Left hindlimb (tissue), 1 donor: Measurements from ENCODE around the gene TMEM89.
A peak's percentile ranks its signal among the peaks of the same experiment; 100 is the strongest.

Experiments
- DNase-seq: peaks from one replicate; pipeline ENCODE4 v3.0.0-alpha.2; 2018

The TMEM89 gene

DNA sequence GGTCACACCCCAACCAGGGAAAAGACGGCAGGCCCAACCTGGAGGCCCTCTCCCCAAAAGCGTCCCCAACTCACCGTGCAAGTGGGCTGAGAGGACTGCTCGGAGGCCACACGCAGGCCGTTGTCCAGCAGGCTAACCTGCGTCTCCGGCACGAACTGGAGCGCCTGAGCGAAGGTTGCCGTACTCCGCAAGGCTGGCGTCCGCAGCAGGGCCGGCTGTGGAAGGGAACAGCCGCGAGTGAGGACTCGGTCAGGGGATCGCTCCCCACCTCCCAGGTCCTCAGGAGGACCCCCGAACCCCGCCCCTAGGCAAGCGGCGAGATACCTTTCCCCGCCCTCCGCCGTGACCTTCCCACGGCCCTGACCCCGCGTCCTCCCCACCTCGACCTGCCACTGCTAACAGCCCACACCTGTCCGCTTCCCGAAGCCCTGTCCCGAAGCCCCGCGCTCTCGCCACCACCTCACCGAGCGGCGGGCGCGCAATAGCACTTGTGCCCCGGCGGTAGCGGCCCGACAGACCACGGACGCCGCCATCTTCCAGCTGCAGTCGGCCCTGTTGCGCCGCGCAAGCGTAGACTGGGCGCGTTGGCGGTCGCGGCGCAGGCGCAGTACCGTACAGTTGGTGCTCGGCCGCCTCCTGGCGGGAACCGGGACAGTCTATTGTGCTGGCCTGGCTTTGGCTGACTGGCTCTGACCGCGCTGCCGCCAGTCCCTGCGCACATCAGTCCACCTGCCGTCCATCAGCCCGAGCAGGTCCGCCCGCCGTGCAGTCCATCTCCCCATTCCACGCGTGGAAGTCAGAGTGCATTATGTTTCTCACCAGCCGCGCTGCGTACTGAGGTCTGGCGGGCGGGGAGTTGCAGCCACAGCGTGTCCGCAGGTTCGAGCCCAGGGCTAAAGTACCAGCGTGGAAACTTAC is 12.2 kb downstream of the TMEM89 start, which contains the start of gene UQCRC1:
Gene UQCRC1 (minus strand): TSS at position 559 of the 918 bp plus-strand sequence. CDS start 26 bp downstream, at position 533.
- peak; percentile 94 for DNase-seq

DNA sequence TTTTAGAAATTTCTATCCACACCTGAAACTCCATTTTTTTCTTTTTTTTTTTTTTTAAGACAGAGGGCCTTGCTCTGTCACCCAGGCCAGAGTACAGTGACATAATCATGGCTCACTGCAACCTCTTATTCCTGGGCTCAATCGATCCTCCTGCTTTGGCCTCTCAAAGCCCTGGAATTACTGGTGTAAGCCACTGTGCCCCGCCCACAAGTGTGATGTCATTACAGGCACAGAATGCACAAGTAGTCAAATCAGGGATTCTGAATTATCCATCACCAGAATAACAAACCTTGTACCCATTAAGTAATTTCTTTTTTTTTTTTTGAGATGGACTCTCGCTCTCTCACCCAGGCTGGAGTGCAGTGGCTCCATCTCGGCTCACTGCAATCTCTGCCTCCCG is 14.1 kb downstream of the TMEM89 start:
- DNase-seq: no peak

DNA sequence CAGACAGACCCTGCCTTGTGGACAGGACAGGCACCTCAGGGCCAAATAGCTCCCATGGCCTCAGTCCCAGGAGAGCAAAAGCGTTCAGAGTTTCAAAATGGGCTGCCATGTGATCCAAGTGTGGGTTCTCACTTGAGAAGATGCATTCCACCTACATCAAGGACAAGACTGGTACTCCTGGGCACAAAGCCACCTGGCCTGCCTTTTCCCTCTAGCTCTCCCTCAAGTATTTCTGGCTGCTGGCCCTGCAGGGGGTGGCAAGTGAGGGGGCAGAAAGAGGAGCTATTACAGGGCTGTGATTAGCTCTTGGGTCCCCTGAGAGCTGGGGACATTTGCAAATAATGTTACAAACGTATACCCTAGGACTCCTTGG is 20.0 kb downstream of the TMEM89 start:
- no peak for DNase-seq

DNA sequence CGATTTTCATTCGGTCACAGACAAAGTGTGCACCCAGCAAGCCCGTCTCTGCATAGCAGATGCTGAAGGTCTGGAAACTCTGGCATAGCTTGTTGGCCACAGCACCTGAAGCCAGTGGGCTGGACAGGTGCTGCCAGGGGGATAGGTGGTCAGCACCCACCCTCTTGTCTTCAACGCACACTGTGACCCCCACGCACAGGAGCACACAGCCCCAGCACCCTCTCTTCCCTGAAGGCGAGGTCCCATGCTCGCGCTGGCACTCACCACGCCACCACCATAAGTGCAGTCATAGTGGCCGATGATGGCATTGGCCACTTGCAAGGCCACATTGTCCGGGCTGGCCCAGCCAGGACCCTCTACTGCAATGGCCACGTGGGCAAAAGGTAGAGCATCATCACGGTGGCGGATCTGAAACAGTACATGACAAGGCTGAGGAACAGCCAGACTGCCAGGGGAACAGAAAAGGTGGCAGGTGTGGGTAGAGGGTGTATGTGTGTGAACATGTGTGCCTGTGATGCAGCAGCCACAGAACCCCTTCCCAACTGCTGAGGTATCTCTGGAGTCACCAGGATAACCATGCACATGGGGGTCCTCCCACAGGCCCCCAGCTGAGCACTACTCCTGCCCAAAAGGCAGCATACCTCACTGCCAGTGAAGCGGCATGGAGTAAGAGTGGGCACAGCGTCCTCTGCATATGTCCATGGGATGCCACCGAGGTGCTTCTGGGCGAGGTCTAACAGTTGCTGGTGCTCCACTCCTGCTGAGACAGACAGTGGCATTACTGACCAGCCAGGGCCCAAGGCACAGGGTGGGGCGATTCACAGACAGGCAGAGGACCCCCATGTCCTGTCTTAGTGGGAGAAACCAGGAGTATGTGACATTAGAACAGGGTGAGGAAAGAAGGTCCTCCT is 20.6 kb downstream of the TMEM89 start:
- DNase-seq: no peak

DNA sequence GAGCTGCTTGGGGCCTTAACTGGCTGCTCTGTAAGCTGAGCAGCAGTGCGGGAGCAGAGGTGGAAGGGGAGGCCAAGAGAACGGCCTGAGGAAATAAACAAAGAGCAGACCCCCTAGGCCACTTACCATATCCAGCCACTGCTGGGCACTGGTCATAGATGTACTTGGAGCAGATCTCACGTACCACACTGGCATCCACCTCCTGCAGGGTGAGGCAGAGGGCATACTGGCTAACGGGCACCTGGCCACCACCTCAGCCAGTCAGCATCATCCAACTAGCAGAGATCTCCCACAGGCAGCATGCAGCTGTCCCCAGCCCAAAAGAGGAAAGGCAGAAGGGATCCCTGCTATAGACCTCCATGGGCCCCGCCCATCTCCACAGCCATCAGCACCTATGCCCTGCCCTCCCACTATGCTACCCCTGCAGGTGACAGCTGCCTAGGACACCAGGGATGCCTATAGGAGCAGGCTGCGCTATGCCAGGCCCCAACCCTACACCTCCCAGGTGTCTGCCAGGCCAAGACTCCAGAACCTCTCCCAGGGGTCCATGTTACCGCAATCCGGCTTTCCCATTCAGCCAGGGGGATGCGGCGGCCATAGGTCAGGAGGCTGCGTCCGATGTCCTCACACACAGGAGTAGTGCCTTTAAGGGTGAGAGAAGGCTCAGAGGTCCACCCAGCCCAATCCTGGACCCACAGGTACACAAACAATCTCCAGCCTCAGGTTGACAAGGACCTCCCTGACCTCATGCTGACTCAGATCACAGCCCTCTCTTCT is 21.9 kb downstream of the TMEM89 start:
- no peak for DNase-seq

DNA sequence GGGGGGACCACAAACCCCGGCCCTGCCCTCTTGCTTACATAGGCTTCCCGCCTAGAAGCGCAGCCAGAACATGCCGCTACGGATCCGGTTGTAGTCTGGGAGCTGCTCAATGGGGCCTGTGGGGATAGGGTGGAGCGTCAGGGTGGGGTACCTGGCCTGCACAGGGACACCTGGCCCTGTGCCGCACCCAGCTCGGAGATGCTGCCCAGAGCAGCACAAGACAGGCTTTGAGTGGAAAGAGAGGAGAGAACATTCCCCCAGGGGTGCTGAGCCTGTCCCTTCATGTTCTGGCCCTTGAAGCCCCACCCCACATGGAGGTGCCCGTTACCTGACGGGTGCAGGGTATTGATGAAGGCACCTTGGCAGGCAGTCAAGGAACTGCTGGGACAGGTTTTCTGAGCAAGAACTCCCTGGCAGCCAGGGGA is 22.5 kb downstream of the TMEM89 start:
- DNase-seq: no peak

DNA sequence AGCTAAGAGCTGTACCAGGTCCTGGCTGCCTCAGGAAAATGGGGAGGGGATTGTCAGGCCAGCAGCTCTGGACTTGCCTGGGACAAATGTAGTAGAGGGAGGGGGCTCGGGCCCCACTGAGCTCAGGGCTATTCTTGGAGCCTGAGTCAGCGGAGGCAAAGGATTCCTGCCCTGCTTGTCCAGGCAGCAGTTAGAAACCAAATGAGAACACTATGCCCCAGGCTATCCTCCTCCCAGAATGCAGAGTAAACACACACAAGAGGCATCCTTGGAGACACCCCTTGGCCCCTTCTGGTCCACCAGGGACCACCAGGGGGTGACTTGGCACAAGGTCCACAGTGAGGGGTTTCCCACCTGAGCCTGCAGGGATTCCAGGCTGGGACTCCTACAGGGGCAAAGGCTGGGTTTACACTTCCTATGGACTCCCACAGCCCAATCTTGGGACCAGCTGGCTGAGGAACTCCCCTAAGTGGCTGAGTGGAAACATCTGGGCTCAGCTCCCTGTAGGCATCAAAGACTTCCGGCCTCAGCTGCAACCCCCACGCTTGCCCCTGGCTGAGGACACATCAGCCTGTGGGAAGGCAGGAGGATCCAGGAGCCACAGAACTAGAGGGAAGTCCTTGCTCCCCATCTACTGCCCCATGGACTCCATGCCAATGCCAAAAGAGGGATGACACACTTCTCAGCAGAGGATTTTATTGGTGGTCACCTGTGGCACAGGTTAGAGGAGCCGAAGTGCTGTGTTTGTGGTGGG is 23.1 kb downstream of the TMEM89 start:
- no peak for DNase-seq

DNA sequence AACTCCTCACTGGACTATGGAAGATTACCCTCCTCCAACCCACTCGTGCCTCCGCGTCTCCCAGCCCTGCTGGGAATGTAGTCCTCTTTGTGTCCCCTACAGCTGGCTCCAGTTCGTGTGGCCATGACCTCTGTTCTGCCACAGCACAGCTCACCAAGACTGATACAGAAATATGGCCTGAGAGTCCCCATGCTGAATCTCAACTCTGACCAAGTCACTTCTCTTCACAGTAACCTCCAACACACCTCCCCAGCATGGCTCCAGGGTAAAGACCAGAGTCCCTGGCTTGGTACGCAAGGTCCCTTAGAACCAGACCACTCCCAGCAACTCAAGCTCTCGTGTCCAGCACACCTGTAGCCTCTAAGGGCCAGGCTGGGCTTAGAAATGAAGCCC is 24.2 kb downstream of the TMEM89 start:
- DNase-seq: no peak

DNA sequence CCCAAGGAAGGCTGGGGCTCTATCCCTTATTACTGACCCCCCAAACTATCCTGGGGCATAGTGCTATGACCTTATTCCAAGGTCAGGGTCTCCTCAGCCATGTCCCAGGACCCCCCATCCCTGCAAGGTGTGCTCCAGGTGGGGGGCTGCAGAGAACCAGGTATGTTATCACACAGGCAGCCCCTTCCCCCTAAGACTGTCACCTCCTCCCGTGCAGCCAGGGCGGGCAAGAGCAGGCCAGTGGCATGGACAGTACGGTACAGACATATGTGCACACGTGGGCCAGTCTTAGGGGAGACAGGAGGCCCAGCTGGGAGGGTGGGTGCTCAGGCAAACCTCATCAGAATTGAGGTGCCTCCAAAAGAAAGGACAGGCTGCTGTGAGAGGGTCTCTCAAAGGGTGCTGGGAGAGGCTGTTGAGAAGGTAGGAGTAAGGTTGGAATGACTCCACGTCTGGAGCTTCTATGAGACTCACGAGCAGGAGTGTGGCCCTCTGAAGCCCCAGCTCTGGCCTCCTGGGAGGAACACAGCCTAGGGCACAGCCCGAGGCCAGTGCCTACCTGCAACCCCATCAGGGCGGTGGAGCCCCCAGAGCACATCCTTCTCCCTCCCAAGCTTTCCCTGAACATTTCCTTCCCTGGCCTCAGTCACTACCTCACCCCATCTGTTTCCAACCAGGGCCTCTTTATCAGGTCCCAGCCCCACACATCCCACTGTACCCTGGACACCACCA is 24.7 kb downstream of the TMEM89 start:
- no peak for DNase-seq

DNA sequence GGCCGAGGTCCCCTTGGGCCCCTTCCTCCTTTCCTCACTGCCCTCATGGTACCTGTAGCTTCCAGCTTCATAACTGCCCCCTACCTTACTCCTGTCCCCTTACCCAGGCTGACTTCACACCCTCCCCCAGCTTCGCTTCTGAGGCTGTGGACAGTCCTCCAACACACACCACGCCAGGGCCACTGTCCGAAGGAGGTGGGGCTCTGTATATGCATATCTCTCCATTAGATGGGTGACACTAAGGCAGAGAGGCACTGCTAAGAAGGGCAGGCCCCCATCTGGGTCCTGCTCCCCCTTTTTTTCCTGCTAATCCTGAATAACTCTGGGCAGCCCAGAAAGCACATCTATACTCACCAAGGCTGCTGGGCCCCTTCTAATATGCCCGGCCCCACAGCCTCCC is 25.4 kb downstream of the TMEM89 start:
- DNase-seq: no peak

DNA sequence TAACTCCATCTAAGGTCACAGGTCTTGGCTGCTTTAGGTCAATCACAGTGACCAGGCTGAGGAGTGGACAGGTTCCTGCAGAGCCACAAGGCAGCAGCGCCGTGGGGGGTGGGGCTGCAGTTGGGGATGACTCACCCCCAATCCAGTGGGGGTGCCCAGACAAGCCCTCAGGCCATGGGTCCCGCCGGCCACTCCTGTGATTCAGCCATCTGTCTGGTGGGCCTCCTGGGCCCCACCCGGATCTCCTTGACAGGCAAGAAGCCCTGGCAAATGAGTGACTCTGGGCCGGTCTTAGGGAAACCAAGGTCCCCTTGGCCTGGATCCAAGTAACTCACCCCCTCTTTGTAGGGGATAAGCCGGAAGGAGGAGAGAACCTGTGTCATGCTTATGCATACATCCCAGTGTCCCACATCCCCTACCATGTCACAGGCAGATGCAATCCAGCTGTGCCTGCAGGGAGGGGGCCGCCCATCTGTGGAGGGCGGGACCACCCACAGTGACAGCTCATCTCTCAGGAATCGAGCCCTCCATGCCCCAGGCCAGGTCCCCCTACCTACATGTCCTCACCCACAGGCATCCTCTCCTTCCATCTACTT is 25.9 kb downstream of the TMEM89 start:
- no peak for DNase-seq

DNA sequence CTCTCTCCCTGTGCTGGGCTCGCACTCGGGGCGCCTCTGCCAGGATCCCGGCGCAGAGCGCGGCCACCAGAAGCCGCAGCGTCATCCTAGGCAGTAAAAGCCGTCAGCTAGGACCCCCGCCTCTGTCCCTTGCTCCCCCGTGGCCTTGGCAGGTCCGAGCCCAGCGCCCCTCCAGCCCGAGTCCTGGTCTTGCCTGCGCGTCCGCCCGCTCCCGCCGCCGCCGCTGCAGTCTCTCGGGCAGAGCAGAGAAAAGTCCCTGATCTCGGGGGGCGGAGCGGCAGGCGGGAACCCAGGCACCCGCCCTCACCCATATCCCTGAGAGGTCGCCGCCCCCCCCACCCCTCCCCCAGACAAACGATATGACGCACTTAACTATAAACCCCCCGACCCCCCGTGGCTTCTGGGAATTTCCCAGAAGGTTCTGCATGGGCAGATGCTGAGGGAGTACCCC is 26.5 kb downstream of the TMEM89 start, which contains the start of gene COL7A1:
Gene COL7A1 (minus strand): TSS at position 255 of the 451 bp plus-strand sequence. CDS start 170 bp downstream, at position 85.
- DNase-seq: no peak

DNA sequence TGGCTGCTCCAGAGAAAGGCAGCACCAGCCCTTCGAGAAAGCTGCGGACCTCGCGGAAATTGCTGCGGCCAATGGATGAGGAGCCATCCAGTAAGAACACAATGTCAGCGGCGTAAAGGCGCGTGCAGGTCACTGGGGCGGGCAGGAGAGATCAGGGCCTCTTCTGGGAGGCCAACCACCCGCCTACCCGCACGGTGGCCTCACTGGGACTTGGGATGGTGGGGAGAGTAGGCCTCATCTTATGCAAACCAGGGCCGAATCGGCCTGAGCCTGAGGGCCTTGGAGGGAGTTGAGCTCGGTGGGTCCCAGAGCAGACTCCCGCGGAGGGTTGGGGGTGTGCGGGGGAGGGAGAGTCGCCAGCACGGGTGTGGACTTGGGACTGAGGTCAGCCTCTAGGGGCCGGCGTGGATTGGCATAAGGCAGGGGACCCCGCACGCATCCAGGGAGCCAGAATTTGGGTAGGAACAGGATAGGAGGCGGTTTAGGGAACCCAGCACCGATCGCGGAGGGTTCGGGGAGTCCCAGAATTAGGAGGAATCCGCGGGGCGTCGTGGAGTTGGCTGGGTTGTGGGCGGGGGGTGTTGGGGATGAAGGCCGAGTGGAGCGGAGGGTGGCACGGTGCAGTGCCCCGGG is 27.0 kb downstream of the TMEM89 start:
- no peak for DNase-seq

DNA sequence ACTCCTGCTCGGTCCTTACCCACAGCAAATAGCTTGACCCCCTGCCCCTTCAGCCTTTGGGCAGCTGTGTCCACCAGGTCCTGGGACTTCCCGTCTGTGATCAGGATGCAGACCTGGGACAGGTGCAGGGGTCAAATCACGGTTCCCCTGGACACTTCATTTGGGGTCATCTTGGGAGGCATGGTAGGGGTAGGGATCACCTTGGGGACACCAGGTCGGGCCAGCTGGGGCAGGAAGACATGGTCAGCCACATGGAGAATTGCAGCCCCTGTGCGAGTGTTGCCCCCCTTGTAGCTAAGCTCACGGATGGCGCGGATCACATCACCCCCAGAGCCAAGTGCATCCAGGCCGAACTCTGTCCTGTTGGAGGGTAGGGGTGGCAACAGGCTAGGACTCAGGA is 28.2 kb downstream of the TMEM89 start:
- no peak for DNase-seq

DNA sequence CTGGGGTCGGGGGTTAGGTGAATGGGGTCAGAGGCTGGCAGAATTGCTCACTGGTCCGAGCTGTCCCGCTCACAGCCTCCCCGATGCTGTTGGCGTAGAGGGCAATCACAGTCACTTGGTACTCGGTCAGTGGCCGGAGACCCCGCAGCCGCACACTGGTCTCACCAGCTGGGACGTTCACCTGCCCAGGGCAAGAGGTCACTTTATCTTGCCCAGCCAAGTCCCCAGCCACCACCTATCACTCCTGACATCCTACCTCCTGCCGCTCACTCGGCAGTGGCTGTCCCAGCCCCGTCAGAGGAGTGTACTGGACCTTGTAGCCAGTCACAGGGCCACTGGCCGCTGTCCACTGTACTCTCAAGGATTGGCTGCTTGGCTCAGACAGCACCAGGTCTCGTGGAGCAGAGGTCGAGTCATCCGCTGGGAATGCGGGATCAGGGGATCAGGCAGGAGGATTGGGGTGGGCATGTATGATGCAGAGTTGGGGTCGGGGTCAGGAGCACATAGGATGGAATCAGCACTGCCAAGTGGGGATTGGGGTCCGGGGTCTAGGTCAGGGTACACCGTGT is 29.0 kb downstream of the TMEM89 start:
- DNase-seq: no peak

DNA sequence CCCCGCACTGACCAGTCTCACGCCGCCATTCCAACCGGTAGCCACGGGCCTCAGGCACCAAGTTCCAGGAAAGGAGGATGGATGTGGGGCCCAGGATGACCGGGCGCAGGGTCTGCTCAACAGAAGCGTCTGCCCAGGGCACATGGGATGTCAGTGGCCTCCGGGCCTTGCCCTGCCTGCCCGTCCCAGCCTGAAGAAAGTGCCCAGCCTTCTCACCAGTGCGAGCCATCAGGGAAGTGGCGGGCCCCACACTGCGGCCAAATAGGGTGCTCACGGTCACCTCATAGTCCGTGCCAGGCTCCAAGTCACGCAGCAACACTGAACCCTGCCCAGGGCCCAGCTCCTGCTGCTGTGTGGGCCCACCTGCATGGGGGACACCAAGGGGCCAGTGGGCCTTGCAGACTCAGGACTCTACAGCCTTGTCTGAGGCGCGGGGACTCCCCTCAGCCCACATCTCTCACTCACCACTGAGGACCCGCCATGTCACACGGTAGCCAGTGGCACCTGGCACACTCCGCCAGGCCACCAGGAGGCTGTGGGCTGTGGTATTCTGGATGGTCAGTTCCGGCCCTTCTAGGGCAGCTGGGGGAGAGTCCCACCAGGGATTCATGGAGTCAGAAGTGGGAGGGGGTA is 29.6 kb downstream of the TMEM89 start:
- DNase-seq: no peak

DNA sequence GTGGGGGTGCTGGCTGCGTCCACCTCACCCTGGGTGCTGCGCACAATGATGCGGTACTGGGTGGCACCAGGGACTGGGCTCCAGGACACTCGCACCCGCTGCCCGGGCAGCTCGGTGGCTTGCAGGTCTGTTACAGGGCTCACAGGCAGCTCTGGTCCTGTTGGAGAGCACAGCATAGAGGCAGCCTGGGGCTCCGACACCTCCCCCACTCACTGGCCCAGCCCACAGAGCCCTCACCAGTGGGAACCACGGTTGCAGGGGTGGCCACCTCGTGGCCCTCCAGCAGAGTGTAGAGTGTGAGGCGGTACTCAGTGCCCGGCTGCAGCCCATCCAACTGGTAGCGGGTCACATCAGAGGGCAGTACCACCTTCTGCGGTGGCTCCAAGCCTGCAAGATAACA is 30.1 kb downstream of the TMEM89 start:
- DNase-seq: no peak

DNA sequence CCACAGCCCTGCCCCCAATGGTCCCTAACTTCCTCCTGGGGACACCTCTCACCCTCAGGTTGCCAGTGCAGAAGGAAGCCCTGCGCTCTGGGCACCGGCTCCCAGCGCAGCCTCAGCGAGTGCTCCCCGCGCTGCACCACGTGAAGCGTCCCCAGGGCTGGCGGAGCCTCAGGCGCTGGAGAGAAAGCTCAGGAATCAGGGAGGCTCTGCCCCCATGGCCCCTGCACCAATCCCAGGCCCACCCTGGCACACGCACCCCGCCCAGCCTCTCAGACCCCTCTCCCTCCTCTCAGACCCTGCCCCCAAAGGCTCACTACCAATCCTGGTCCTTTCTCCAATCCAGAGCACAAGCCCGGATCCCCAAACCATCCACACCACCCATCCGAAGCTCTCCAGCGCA is 33.3 kb downstream of the TMEM89 start:
- DNase-seq: no peak

DNA sequence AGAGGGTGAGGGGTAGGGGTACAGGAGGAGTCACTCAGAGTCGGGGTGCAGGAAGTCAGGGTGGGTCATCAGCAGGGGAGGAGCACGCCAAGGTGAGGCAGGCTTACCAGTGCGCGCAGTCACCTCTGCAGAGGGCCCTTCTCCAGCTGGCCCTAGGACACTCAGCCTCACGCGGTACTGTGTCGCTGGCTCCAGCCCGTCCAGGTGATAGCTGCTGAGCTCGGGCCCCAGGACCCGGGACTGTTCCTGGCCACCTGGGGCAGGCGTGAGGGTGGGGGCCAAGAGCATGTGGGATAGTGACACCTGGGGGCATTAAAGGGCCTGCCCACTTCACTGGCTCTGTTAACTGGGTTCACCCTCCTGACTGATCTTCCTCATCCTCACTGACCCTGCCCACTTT is 33.9 kb downstream of the TMEM89 start:
- no peak for DNase-seq
